Neural progenitor cell (in vitro differentiated cells): ENCODE results near the gene OVCA2.

Source experiments
- CTCF ChIP-seq: fragments of 200-600 bp; sonication (generic); IDR thresholded peaks from 2 replicates; pipeline ENCODE4 v1.5.1; 2017; ENCODE audit warnings: antibody characterized with exemption, mild to moderate bottlenecking
- EZH2 ChIP-seq: fragments of 200-600 bp; sonication (generic); IDR thresholded peaks from 2 replicates; pipeline ENCODE4 v1.6.1; 2017; ENCODE audit warnings: antibody characterized with exemption, mild to moderate bottlenecking, moderate library complexity
- EZH2phosphoT487 ChIP-seq: fragments of 200-600 bp; sonication (generic); IDR thresholded peaks from 2 replicates; pipeline ENCODE4 v1.6.1; 2017; ENCODE audit warnings: antibody characterized with exemption

GRCh38 chr17:2083613-2084035, 41.8 kb downstream of the OVCA2 start:
- TF ChIP-seq CTCF (no peak), EZH2 (no peak), EZH2phosphoT487 (no peak)
